Peyer's patch (tissue), 4 donors: ENCODE data around the gene LRTM2. TPM values are rescaled to one million over a fixed set of nuclear protein-coding genes. Genes with fewer than 3 reads are reported as not detected.

ENCODE experiments used
- DNase-seq, 3 donors: peaks; one replicate each; pipeline ENCODE4 v3.0.0-alpha.2; 2017 to 2019
- H3K27ac ChIP-seq, 4 donors: fragments of 200-600 bp; sonication (generic); one replicate each; pipeline ENCODE4 v1.5.1; 2016 to 2019
- H3K27me3 ChIP-seq, 2 donors: fragments of 200-600 bp; sonication (generic); one replicate each; pipeline ENCODE4 v1.5.1; 2019
- H3K36me3 ChIP-seq, 3 donors: fragments of 200-600 bp; sonication (generic); one replicate each; pipeline ENCODE4 v1.5.1; 2016 to 2019
- H3K4me1 ChIP-seq, 4 donors: fragments of 200-600 bp; sonication (generic); one replicate each; pipeline ENCODE4 v1.5.1; 2016 to 2019
- H3K4me3 ChIP-seq, 4 donors: fragments of 200-600 bp; sonication (generic); 1 replicate in 3 of 4; 2 replicates in 1 of 4; pipeline ENCODE4 v1.5.1; 2016 to 2019; ENCODE audit warnings: mild to moderate bottlenecking in 1 of 4
- H3K9me3 ChIP-seq, 4 donors: fragments of 200-600 bp; sonication (generic); one replicate each; pipeline ENCODE4 v1.5.1; 2016 to 2019; ENCODE audit warnings: mild to moderate bottlenecking in 1 of 4
- CTCF ChIP-seq, 6 experiments: fragments of 450-650 bp in 4 of 6; fragments of 200-600 bp in 2 of 6; sonication (generic) in 1 of 6; IDR thresholded peaks; one replicate each; pipeline ENCODE4 v1.5.1; 2017 to 2019; ENCODE audit warnings: antibody characterized with exemption in 6 of 6, mild to moderate bottlenecking in 3 of 6, moderate library complexity in 1 of 6
- POLR2A ChIP-seq, 2 donors: fragments of 450-650 bp; IDR thresholded peaks; one replicate each; pipeline ENCODE4 v1.5.1; 2017; ENCODE audit warnings: antibody characterized with exemption in 2 of 2, mild to moderate bottlenecking in 2 of 2, moderate library complexity in 2 of 2
- total RNA-seq, 4 donors: library from RNA; depleted of rRNA; stranded (reverse); fragments of >200 nt; gene quantifications; one replicate each; pipeline ENCODE4 v1.1.0, GENCODE V29; 2016

The LRTM2 gene
- total RNA-seq, 4 donors from 2014 or later = not detected

- no peaks in the 10 kb centered on the region for H3K27me3 ChIP-seq
- H3K4me3 ChIP-seq = no peak overlapping the region
- H3K4me1 ChIP-seq = peaks cover 0 to 3% (median 0%) of the 10 kb centered on the region in 4 donors
- no peaks in the 10 kb centered on the region for H3K9me3 ChIP-seq
- no peak for DNase-seq
- H3K36me3 ChIP-seq = no peaks in the 10 kb centered on the region
- H3K27ac ChIP-seq = no peak overlapping the region
- TF ChIP-seq CTCF (IDR thresholded peaks at IDR 0.05) = no peak
- no peak for TF ChIP-seq POLR2A (IDR thresholded peaks at IDR 0.05)
Observed at GRCh38 chr12:1808036-1808797, 12.1 kb upstream of the LRTM2 start.

DNA sequence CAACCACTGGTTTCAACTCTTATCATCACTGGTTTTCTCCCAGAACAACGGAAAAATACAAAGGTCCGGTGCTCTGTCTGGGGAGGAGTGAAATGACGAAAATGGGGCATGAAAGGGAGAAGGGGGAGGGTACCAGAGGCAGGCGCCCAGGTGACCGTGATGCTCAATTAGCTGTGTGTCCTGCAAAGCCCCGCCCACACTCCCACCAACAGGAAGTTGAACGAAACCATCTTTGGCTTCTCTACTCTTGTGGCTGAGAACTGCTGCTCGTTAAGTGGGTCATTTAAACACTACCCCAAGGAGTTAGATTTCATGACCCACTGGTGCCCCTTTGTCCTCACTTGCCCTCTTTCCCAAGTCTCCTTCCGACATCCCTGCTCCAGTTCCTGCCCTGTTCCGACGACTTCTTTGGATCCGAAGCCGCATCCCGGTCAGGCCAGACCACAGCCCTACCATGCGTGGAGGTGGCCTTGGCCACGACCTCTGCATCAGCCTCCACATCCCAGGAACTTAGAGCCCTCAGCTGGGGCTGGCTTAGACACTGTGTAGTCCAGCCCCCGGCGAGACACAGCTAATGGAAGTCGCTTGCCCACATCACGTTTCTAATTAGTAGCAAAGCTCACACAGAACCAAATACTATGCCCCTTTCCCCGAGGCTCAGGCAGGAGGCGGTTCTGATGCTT lies 11.4 kb upstream of the LRTM2 start:
- H3K4me3 ChIP-seq = no peak overlapping the region
- TF ChIP-seq CTCF (IDR thresholded peaks at IDR 0.05) = no peak
- no peak for TF ChIP-seq POLR2A (IDR thresholded peaks at IDR 0.05)
- H3K27me3 ChIP-seq = no peaks in the 10 kb centered on the region
- DNase-seq = no peak
- no peaks in the 10 kb centered on the region for H3K9me3 ChIP-seq
- no peak overlapping the region for H3K27ac ChIP-seq
- peaks cover 0 to 3% (median 0%) of the 10 kb centered on the region in 4 donors for H3K4me1 ChIP-seq
- H3K36me3 ChIP-seq = no peaks in the 10 kb centered on the region

GRCh38 chr12:1809591-1810190 lies 10.7 kb upstream of the LRTM2 start:
- no peak for DNase-seq
- Histone ChIP-seq H3K4me1 (peaks cover 0 to 1% (median 0%) of the 10 kb centered on the region in 4 donors), H3K27ac (no peak overlapping the region)

DNA sequence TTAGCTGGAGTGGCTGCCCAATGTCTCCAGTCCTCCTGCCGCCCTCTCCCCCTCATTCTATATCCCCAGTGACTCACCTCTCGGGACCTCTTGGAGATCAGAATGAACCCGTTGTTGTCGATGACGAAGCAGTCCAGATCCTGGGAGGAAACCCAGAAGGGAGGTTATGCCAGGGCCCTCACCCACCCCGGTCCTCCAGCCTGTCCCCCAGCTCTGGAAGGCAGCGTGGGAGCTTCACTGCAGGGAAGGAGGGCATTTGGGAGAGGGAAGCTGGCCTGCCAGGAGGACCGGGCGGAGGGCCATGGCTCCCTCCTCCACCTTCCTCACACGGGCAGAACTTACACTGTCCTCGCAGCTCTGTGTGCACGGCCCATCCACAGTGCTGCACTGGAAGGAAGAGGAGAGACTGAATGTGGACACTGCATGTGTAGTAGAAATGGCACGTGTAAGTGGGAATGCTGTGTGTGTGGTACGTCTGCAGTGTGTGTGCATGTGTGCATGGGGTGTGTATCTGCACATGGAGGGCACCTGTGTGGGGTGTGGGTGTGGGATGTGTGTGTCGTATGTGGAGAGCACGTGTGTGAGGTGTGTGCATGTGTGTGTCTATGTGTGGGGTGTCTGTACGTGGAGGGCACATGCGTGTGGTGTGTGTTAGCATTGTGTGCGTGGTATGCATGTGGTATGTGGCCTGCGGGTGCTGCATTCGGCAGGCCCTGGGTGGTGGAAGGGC lies 10.0 kb upstream of the LRTM2 start:
- TF ChIP-seq CTCF (IDR thresholded peaks at IDR 0.05) = no peak
- no peak for TF ChIP-seq POLR2A (IDR thresholded peaks at IDR 0.05)
- H3K4me1 ChIP-seq = no peaks in the 10 kb centered on the region
- no peak overlapping the region for H3K27ac ChIP-seq
- no peak for DNase-seq
- no peaks in the 10 kb centered on the region for H3K27me3 ChIP-seq
- no peak overlapping the region for H3K4me3 ChIP-seq
- no peaks in the 10 kb centered on the region for H3K9me3 ChIP-seq
- no peaks in the 10 kb centered on the region for H3K36me3 ChIP-seq

More at GRCh38 chr12:1809591-1810190, 10.7 kb upstream of the LRTM2 start:
- Histone ChIP-seq H3K4me3 (no peak overlapping the region), H3K9me3 (no peaks in the 10 kb centered on the region), H3K36me3 (no peaks in the 10 kb centered on the region), H3K27me3 (no peaks in the 10 kb centered on the region)
- no peak for TF ChIP-seq POLR2A (IDR thresholded peaks at IDR 0.05)
- no peak for TF ChIP-seq CTCF (IDR thresholded peaks at IDR 0.05)

- no peak for DNase-seq
- H3K27ac ChIP-seq = no peak overlapping the region
Observed at GRCh38 chr12:1810931-1811280, 9.5 kb upstream of the LRTM2 start.

More at GRCh38 chr12:1810931-1811280, 9.5 kb upstream of the LRTM2 start:
- H3K4me3 ChIP-seq = no peak overlapping the region
- no peaks in the 10 kb centered on the region for H3K36me3 ChIP-seq
- no peaks in the 10 kb centered on the region for H3K9me3 ChIP-seq
- TF ChIP-seq POLR2A (IDR thresholded peaks at IDR 0.05) (no peak), CTCF (IDR thresholded peaks at IDR 0.05) (no peak)
- no peaks in the 10 kb centered on the region for H3K4me1 ChIP-seq
- no peaks in the 10 kb centered on the region for H3K27me3 ChIP-seq
